GM21576 (cell line): ENCODE measurements around the gene SEZ6L2.
"Not testable (repeated sequence)": the region's sequence is repeated elsewhere in the genome, so short reads cannot be mapped to it uniquely, and the experiment has no call there.

ENCODE experiments used
- ATAC-seq: cut with Tn5 transposase; IDR thresholded peaks from one replicate; pipeline ENCODE4 v1.9.1; 2021; ENCODE audit warnings: mild to moderate bottlenecking, moderate library complexity; ENCODE audit not compliant: unreplicated experiment

SEZ6L2 gene

GRCh38 chr16:29899516-29900101, at the start of gene SEZ6L2:
TSS of gene SEZ6L2 (minus strand) at chr16:29899550. CDS start at chr16:29899019, 531 bp downstream.
- ATAC-seq, result peak; percentile 50

GRCh38 chr16:29947897-29948296, 48.5 kb upstream of the SEZ6L2 start:
- ATAC-seq, result no peak

GRCh38 chr16:29943846-29944799, 44.8 kb upstream of the SEZ6L2 start:
- no peak for ATAC-seq

- ATAC-seq, result no peak
These were observed 41.3 kb upstream of the SEZ6L2 start for GRCh38 chr16:29940656-29941055.

- not testable (repeated sequence) for ATAC-seq
These were observed 32.4 kb upstream of the SEZ6L2 start for GRCh38 chr16:29931750-29932149.

- no peak for ATAC-seq
These were observed 27.9 kb upstream of the SEZ6L2 start for GRCh38 chr16:29927070-29927905.

GRCh38 chr16:29926711-29927052, 27.3 kb upstream of the SEZ6L2 start:
- ATAC-seq, result no peak

- peak; percentile 77 for ATAC-seq
These were observed 26.7 kb upstream of the SEZ6L2 start, which contains the start of gene KCTD13 for GRCh38 chr16:29925781-29926710. TSS of gene KCTD13 (minus strand) at chr16:29926226. CDS start at chr16:29926033, 193 bp downstream.

- no peak for ATAC-seq
These were observed 25.9 kb upstream of the SEZ6L2 start for GRCh38 chr16:29925105-29925756.

GRCh38 chr16:29922986-29923501, 23.7 kb upstream of the SEZ6L2 start:
- ATAC-seq, result no peak

GRCh38 chr16:29922326-29922725, 23.0 kb upstream of the SEZ6L2 start:
- ATAC-seq, result no peak

- no peak for ATAC-seq
These were observed 21.7 kb upstream of the SEZ6L2 start for GRCh38 chr16:29921034-29921385.

- no peak for ATAC-seq
These were observed 21.1 kb upstream of the SEZ6L2 start for GRCh38 chr16:29920288-29921033.

GRCh38 chr16:29916979-29917378, 17.6 kb upstream of the SEZ6L2 start:
- ATAC-seq, result no peak

- ATAC-seq, result no peak
These were observed 16.4 kb upstream of the SEZ6L2 start for GRCh38 chr16:29915590-29916247.

GRCh38 chr16:29913514-29913913, 14.2 kb upstream of the SEZ6L2 start:
- no peak for ATAC-seq

- no peak for ATAC-seq
These were observed 12.7 kb upstream of the SEZ6L2 start for GRCh38 chr16:29912087-29912486.

GRCh38 chr16:29911676-29912010, 12.3 kb upstream of the SEZ6L2 start:
- no peak for ATAC-seq
